ENCODE measurements around the gene TH. TPM values are rescaled to one million over a fixed set of nuclear protein-coding genes. Genes with fewer than 3 reads are reported as not detected.
A peak's percentile ranks its signal among the peaks of the same experiment; 100 is the strongest.

The TH gene
- total and polyA plus RNA-seq, 2 of the 4 experiments (the other 2 are of a cell fraction) = 0.10 TPM; not detected in 1

DNA sequence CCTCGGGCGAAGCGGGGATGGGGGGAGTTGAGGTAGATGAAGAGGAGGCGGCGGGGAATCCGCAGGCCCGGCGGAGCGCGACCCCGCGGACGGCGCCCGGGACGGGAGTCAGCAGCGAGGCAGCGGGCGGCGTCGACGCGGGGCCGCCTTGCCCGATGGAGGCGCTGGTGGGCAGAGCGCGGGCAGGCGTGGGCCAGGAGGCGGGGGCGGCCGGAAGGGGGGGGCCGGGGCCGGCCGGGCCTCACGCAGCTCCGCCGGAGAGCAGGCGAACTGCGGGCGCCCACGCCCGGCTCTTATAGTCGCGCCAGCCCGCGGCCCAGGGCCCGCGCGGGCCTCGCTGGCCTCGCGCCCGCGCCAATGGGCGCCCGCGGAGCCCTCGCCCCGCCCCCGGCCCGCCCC lies 32.5 kb downstream of the TH start, which contains the start of gene IGF2:
TSS of gene IGF2 (minus strand) at position 267 of the 399 bp plus-strand sequence. CDS start 3,866 bp downstream, outside the sequence.
- peak within 1 kb of the TSS; percentile 60 for H3K4me2 ChIP-seq (ENCODE audit: low read depth, low read length)
- TF ChIP-seq, protein P1, sequence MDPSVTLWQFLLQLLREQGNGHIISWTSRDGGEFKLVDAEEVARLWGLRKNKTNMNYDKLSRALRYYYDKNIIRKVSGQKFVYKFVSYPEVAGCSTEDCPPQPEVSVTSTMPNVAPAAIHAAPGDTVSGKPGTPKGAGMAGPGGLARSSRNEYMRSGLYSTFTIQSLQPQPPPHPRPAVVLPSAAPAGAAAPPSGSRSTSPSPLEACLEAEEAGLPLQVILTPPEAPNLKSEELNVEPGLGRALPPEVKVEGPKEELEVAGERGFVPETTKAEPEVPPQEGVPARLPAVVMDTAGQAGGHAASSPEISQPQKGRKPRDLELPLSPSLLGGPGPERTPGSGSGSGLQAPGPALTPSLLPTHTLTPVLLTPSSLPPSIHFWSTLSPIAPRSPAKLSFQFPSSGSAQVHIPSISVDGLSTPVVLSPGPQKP (IDR thresholded peaks at IDR 0.05; ENCODE audit: borderline replicate concordance, low read depth, low read length) = no peak
- TF ChIP-seq FOS (IDR thresholded peaks at IDR 0.05; ENCODE audit: low read depth, low read length) = no peak
- TF ChIP-seq MAFK (IDR thresholded peaks at IDR 0.05; ENCODE audit: low read depth, low read length) = no peak
- TF ChIP-seq NFE2L2 (IDR thresholded peaks at IDR 0.05; ENCODE audit: low read depth, low read length) = no peak
- TF ChIP-seq MAZ (IDR thresholded peaks at IDR 0.05; ENCODE audit: borderline replicate concordance, low read depth, low read length) = no peak
- TF ChIP-seq RCOR1 (IDR thresholded peaks at IDR 0.05; ENCODE audit: insufficient replicate concordance, low read length) = no peak
- no peak for TF ChIP-seq RFX5 (IDR thresholded peaks at IDR 0.05; ENCODE audit: low read depth, low read length)
- no peak for TF ChIP-seq POLR2A (IDR thresholded peaks at IDR 0.05; ENCODE audit: low read depth, low read length)
- TF ChIP-seq BHLHE40 (IDR thresholded peaks at IDR 0.05; ENCODE audit: low read depth, low read length) = no peak
- no peak for TF ChIP-seq RAD21 (IDR thresholded peaks at IDR 0.05; ENCODE audit: low read length)
- no peak for TF ChIP-seq MXI1 (IDR thresholded peaks at IDR 0.05; ENCODE audit: borderline replicate concordance, low read depth, low read length)
- peak within 1 kb of the TSS; percentile 50; the same call in 1 of the 2 replicates for H3K4ac ChIP-seq (ENCODE audit: low read depth, low read length)
- H2AK5ac ChIP-seq (ENCODE audit: low read depth, low read length) = 0 out of 2 replicates have a peak within 1 kb of the TSS, but pooled peaks have one; percentile 28
- peaks cover 75% of the 10 kb centered on the region for H3K27me3 ChIP-seq (ENCODE audit: control insufficient read depth, insufficient read depth, low read length)
- BruUV-seq (replicated peaks) = no TSS peak
- 4% methylated on average over 23 of the region's 62 CpGs; no CpG with 5 or more reads in 1 of the 2 experiments for WGBS, 2 experiments (ENCODE audit: extremely low coverage in 2 of 2, insufficient read length in 1 of 2)
- no peaks in the 10 kb centered on the region for H3K9me1 ChIP-seq (ENCODE audit: insufficient read depth, low read length)
- peaks cover 2% of the 10 kb centered on the region for H3K4me1 ChIP-seq (ENCODE audit: control insufficient read depth, insufficient read depth, low read length)
- no peak for DNase-seq
- dilution Hi-C loops (cut with HindIII; ENCODE audit: low sequenced_read_pairs, unreplicated experiment) (no loop called here), intact Hi-C loops (cut with micrococcal nuclease) (loop anchor here (5.0 kb wide), 1 partner anchor 42 kb away; no protein-coding TSS in a partner anchor), in situ Hi-C loops (cut with MboI; ENCODE audit: low sequenced_read_pairs) (no loop called here)
- ChIA-PET POLR2A (ENCODE audit: unreplicated experiment) (no interaction called here), CTCF (no interaction called here)
- peak within 1 kb of the TSS; percentile 49 for H3K9ac ChIP-seq (ENCODE audit: low read depth, low read length)
- H2BK20ac ChIP-seq (ENCODE audit: low read depth, low read length) = no peak within 1 kb of the TSS
- H3K27ac ChIP-seq (ENCODE audit: insufficient read depth, low read length) = no peak within 1 kb of the TSS
- H3K14ac ChIP-seq (replicated peaks; ENCODE audit: low read depth, low read length) = peak within 1 kb of the TSS; percentile 32; the same call in 1 of the 2 replicates
- H2BK120ac ChIP-seq (ENCODE audit: low read depth, low read length) = 0 out of 2 replicates have a peak within 1 kb of the TSS, but pooled peaks have one; percentile 54
- peak; percentile 8; the same call in 1 of the 2 replicates for ATAC-seq (ENCODE audit: low read depth)
- peak within 1 kb of the TSS; percentile 70 for H2AFZ ChIP-seq (replicated peaks; ENCODE audit: low read length, poor library complexity)
- H3K23ac ChIP-seq (ENCODE audit: low read depth, low read length) = no peak within 1 kb of the TSS
- H2AK9ac ChIP-seq (replicated peaks; ENCODE audit: low read depth, low read length, poor library complexity) = no peak within 1 kb of the TSS
- H3K79me1 ChIP-seq (ENCODE audit: low read depth in 1 of 2, low read length in 2 of 2) = peaks cover 0 to 4% of the 10 kb centered on the region in 2 experiments; a peak in 1 of 4 replicates
- no peak within 1 kb of the TSS; the same call in 1 of the 2 replicates for H4K91ac ChIP-seq (ENCODE audit: insufficient read depth, low read depth, low read length)
- H2BK15ac ChIP-seq (ENCODE audit: low read depth, low read length) = no peak within 1 kb of the TSS
- H4K20me1 ChIP-seq (ENCODE audit: insufficient read depth, low read length) = peaks cover 29% of the 10 kb centered on the region
- no peaks in the 10 kb centered on the region for H3K36me3 ChIP-seq (ENCODE audit: control insufficient read depth, insufficient read depth, low read length)
- no peak within 1 kb of the TSS for H3K56ac ChIP-seq (ENCODE audit: extremely low read depth, insufficient read depth, low read length)
- H3K4me3 ChIP-seq (ENCODE audit: insufficient read depth, low read depth, low read length) = peak within 1 kb of the TSS; percentile 44
- H3K18ac ChIP-seq (ENCODE audit: low read depth, low read length) = no peak within 1 kb of the TSS; the same call in 1 of the 2 replicates
- no peak within 1 kb of the TSS for H4K5ac ChIP-seq (ENCODE audit: low read depth, low read length)
- no peak within 1 kb of the TSS for H2BK5ac ChIP-seq (ENCODE audit: low read depth, low read length, poor library complexity, severe bottlenecking)
- no peaks in the 10 kb centered on the region for H3K9me3 ChIP-seq (ENCODE audit: control insufficient read depth, insufficient read depth, low read length)
- peak within 1 kb of the TSS in 1 of 2 experiments; percentile 51; a peak in 1 of 4 replicates for H4K8ac ChIP-seq (ENCODE audit: low read depth in 2 of 2, low read length in 2 of 2)
